ENCODE results near the gene FAM81A.

Gene FAM81A

DNA sequence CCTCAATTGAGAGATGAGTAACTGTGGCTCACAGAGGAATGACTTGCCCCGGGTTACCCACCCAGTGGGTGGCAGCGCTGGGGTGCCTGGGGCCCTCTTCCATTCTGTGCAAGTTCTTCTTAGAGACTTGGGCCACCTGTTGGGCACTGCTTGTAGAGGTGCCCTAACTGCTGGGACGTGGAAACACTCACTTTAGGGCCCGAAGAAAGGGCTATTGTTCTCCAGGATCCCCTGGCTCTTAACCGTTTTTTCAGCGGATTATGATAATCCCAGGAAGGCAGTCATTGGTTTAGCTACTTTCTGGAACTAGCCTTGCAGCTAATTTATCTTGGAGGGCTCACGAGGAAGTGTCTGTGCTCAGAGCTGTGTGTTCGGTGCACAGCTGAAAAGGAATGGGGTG, 107.6 kb downstream of the FAM81A start:
- no peak for DNase-seq

DNA sequence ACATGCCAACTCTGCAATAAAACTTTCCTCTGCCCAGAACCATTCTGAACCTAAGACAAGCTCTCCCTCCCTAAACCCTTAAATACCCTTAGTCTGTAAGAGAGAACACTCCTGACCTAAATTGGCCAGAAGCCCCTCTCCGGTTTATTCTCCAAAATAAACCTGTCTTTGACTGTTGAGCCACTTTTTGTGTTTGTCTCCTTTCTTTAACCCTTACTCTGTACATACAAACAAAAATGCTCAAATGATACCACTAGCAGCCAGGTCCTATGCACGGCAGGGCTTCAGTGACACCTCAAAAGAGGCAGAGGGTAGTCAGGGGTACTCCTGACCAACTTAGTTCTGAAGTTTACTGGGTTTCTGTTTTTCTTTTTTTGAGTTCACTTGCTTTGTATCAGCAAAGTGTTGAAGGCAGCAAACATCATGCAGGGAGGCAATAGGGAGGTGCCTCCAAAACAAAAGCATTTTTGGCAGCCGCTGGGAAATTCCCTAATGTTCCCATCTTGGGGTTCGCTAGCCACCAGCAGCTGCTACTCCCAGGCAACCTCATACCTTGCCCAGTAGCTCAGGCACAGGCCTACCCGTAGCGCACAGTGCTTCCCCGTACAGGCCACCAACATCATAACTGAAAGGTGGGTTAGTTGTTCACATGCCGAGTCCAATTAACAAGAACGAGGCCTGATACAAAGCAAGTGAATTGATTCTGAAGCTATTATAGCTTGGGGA, 110.7 kb downstream of the FAM81A start:
- DNase-seq: no peak

DNA sequence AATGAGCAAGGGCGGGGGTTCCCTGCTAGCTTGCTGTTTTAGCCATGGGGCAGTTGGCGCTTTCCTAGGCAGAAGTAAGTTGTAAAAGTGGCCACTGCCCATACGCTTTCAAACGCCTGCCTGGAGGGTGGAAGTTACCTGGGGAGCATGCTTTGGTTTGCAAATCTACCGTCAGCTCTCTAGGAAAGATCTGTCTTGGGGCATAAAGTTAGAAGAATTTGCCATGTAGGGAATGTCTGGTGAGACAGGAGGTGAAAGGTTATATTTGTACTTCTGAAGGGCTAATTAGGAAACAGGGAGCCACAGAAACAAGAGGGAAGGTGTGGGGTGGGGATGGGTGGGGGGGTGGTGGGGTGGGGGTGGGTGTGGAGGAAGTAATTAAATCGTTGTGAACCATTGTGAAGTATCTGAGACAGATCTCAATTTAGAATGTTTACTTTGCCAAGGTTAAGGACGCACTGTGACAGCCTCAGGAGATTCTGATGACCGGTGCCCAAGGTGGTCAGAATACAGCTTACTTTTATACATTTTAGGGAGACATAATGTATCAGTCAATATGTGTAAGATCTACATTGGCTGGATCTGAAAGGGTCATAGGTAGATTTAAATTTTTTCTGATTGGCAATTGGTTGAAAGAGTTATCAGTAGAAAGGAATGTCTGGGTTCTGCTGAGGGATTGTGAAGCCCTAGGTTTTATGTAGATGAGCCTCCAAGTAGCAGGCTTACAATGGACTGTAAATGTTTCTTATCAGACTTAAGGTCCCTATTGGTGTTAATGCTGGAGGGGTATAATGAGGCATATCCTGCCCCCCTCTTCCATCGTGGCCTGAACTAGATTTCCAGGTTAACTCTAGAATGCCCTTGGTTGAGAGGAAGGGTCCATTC, 111.6 kb downstream of the FAM81A start:
- DNase-seq: no peak

DNA sequence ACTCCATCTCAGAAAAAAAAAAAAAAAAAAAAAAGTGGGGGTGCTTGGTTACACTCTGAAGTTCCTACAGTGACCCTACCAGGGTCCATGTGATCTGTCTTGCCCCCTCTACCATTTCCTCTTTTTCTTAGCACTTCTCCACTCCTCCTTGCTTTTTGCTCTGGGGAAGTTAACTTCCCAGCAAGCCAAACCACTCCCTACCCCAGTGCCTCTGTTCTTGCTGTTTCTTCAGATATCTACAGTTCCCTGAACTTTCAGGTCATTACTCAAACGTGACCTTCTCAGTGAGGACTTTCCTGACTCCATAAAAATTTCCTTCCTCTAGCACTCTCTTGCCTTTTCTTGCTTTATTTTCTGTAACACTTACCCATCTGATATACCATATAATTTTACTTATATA, 112.5 kb downstream of the FAM81A start:
- no peak for DNase-seq

DNA sequence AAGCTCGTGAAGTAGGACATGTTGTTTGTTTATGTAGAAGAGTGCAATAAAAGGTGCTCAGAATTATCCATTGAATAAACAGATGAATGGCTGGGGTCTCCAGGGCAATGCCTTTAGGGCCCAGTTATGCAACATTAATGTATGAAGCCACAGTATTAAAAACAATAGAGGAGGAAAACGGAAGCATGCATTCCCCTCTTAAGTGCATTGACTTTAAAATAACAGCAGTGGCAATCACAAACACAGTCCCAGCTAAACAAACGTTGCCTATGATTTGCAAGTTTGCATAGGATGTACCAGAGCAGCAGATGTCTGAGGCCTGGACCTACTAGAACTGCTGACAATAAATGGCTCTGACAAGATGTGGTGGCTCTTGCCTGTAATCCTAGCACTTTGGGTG, 113.0 kb downstream of the FAM81A start:
- no peak for DNase-seq

DNA sequence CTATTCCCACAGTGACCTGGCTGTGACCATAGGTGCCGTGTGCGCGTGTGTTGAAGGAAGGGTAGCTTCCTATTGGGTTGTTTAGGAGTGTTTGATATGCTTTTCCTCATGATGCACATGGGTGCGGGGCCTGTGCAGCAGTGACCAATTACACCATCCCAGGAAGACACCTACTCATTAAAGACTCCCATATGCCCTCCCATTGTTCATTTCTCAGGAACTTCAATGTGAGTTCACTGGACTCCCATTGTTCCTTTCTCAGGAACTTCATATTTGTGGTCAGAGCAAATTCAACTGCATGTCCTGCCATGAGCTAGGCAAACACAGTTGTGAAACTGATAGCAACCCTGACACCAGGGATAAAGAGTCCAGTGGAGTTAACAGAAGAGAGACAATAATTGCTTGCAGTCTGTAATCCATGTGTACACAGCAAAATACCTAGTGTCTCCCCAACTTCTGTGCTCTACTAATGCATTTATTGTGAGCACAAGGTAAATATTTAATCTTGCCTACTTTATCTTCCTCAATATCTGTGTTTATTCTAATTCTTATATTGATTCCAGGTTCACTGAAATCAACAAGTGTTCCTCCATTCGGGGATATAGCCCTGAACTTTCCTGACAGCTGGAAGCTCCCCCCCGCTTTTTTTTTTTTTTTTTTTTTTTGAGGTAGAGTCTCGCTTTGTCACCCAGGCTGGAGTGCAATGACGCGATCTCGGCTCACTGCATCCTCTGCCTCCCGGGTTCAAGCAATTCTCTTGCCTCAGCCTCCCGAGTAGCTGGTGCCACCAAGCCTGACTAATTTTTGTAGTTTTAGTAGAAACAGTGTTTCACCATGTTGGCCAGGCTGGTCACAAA, 116.1 kb downstream of the FAM81A start:
- no peak for DNase-seq

DNA sequence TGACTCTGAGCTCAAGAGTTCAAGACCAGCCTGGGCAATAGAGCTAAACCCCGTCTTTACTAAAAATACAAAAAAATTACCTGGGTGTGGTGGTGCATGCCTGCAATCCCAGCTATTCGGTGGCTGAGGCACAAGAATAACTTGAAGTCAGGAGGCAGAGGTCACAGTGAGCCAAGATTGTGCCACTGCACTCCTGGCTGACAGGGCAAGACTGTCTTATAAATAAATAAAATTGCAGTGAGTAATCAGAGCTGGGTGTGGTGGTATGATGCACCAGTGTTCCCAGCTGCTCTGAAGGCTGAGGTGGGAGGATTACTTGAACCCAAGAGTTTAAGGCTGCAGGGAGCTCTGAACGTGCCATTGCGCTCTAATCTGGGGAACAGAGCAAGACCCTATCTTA, 117.7 kb downstream of the FAM81A start:
- no peak for DNase-seq

DNA sequence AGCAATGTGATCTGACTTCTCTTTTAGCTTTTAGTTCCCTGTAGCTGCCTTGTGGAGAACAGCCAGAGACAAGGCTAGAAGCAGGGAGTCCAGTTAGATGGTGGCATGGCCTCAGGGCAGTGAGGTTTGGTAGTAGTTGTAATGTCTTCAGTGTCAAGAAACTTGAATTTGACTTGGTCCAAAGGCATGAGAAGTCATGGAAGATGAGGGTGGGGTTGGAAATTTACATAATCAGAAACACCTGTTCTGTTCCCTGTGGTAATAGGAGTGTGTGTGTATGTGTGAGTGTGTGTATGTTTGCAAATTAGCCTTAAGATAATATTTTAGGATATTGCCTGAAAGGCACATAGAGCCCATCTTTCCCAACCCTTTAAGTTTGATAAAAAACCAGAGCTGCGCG, 118.4 kb downstream of the FAM81A start:
- no peak for DNase-seq

DNA sequence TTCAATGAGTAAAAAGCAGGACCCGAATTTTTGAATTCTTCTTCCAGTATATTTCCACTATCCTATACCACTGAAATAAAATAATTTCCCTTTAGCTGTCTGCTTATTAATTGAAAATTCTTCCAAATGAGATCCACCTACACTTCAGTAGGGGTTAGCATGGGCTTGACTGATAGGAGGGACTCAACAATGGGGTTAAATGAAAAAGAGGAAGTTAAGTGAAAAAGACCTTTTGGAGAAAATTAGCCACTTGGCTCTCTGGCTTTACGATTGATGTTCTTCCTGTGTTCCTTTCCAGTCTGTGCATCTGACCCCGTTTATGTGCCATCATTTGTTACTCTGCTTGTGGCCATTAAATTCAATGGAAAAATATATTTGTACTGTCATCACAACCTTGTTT, 119.6 kb downstream of the FAM81A start:
- no peak for DNase-seq

DNA sequence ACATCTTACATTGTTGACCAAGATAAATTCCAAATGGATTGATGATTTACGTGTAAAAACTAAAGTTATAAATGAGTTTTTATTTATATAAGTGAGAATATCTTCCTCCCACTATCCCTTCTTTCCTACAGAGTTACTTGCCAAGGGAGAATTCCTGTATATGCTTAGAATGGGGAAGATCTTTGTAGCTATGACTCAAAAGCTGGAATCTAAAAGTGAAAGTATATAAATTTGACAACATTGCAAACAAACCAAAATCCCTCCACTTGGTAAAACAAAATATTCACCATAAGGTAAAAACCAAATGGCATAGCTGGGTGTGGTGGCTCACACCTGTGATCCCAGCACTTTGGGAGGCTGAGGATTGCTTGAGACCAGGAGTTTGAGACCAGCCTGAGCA, 120.9 kb downstream of the FAM81A start:
- no peak for DNase-seq

DNA sequence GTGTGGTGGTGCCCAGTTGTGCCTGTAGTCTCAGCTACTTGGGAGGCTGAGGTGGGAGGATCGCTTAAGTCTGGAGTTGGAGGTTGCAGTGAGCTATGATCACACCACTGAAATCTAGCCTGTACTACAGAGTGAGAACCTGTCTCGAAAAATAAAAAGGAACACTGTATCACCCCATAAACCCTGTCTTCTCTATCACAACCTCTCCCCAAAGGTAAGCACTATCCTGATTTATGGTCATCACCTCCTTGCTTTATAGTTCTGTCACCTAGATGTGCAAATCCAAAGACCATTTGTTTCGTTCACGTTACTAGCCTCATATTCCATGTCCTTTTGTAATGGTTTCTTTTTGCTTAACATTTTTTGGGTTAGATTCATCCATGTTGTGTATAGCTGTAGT, 123.6 kb downstream of the FAM81A start:
- no peak for DNase-seq

DNA sequence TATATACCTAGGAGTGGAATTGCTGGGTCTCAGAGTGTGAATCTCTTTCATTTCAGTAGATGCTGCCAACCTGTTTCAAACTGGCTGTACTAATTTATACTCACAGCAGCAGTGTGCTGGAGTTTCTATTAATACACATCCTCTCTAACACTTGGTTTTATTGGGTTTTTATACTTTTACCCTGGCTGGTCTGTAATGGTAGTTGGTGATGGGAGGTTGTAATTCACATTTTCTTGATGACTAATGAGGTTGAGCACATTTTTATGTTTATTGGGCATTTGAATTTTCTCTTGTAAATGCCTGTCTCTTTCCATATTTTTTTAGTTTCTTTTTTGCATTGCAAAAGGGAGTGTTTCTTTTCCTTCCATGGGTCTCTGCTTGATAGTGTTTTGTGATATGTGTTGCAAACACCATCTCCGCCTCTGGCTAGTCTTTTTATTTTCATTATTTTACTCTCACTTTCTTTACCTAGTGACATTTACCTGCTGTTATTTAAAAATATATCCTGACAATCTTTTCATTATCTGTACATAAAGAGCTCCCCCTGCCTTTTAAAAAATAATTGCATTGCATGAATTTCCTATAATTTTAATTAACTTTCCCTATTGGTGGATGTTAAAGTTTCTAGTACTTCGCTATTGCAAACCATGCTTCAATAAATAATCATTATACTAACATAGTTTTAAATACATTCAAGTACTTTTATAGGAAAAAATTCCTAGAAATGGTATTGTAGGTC, 124.6 kb downstream of the FAM81A start:
- no peak for DNase-seq

DNA sequence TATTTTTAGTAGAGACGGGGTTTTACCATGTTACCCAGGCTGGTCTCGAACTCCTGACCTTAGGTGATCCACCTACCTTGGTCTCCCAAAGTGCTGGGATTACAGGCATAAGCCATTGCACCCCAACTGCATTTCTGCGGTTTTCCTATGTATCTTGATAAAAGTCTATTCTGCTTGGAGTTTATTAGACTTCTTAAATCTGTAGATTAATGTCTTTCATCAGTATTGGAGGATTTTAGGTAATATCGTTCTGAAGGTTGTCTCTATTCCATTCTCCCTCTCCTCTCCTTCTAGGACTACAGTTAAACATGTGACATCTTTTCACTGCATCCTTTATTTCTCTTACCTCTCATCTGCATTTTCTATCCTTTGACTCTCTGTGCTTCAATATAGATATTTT, 127.3 kb downstream of the FAM81A start:
- no peak for DNase-seq

DNA sequence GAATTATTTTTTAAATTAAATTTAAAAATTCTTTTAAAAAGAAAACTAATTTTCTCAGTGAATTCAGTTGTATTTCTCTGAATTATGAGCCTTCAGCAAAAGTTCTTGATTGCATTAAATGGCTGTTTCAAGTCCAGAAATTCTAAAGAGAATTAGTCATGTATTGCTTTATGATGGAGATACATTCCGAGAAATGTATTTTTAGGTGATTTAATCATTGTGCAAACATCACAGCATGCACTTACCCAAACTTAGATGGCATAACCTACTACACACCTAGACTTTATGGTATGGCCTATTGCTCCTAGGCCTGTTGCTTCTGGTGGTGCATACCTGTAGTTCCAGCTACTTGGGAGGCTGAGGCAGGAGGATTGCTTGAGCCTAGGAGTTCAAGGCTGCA, 129.3 kb downstream of the FAM81A start:
- DNase-seq: no peak

DNA sequence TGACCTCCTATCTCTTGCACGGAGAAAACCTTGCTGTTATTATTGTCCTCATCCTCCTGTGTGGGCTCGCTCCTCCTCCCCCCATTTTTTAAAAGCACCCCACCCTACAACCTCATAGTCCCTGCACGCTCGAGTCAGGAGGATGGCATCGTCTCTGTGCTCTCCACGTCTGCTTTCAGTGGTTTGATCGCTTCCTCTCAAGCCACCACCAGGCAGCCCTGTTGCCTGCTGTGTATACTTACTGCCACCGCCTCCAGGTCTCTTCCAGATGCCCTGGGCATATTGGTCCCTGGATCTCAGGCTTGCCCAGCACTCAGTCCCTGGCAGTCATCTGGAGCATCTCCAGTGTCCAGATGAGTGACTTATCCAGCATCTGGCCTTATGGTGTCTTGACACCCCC, 131.5 kb downstream of the FAM81A start:
- no peak for DNase-seq

DNA sequence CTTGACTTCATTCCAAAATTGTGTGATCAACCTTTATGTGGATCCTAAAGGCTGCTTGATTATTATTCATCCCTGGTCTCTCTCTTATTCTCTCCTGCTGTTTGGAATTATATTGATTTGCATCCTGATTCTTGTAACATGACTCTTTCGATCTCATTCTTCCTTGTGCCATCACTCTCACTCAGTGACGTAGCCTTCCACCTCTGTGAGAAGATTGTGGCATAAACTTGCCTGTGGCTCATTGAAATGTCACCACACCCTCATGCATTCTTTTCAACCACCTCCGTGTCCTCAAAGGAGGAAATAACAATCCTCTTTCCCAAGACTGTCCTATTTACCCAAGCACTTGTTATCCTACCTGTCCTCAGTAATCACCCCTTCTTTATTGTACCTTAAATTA, 132.3 kb downstream of the FAM81A start:
- DNase-seq: no peak

DNA sequence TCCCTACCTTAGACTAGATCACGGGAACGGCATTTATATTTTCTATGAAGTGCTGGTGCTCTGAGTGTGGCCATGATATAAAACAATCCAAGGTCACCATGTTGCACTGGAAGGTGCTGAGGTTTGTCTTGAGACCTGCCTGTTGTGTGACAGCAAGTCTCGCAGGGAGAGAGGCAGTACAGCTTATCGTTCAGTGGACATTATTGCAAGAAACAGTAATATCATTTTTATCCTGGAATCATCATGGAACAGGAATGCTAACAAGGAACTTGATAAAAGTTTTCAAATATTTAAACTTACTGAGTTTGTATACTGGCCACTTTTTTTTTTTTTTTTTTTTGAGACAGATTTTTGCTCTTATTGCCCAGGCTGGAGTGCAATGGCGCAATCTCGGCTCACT, 133.6 kb downstream of the FAM81A start:
- no peak for DNase-seq

Data from GDM1 (cell line).